DOHH2 (cell line): ENCODE measurements around the gene PDK3.

Source experiments
- CTCF ChIP-seq: fragments of 200-600 bp; sonication (generic); IDR thresholded peaks from one replicate; pipeline ENCODE4 v1.5.1; 2014; ENCODE audit warnings: antibody characterized with exemption, mild to moderate bottlenecking, low read depth, low read length; ENCODE audit not compliant: poor library complexity, severe bottlenecking
- EZH2phosphoT487 ChIP-seq: fragments of 200-600 bp; sonication (generic); IDR thresholded peaks from 2 replicates; pipeline ENCODE4 v1.6.1; 2017; ENCODE audit warnings: borderline replicate concordance, mild to moderate bottlenecking, antibody characterized with exemption, low read length, moderate library complexity, mixed read lengths

DNA sequence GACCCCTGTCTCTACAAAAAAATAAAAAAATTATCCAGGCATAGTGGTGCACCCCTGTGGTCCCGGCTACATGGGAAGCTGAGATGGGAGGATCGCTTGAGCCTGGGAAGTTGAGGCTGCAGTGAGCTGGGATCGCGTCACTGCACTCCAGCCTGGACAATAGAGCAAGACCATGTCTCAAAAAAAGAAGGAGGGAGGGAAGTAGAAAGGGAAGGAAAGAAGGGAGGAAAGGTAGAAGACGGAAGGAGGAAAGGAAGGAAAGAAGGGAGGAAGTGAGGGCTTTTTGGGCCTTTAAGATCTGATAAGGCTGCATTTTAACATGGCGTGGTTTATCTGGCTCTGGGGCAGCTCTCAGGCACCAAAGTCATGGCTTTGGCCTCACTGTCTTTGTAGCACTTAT is 10.4 kb downstream of the PDK3 start:
- TF ChIP-seq CTCF (no peak), EZH2phosphoT487 (no peak)
